GM12878 (cell line): Measurements from ENCODE around the gene PKD1. TPM values are rescaled to one million over a fixed set of nuclear protein-coding genes. Genes with fewer than 3 reads are reported as not detected.

Experiments used
- ATAC-seq: fragments of 200-7000 bp; cut with Tn5 transposase; 3 replicates; pipeline ENCODE4 v1.9.1; 2020; ENCODE audit warnings: mild to moderate bottlenecking, moderate library complexity
- BruUV-seq: library from RNA; stranded (reverse); fragments of 400-500 nt; replicated peaks from 2 replicates; lab custom pipeline; 2021; lab: Mats Ljungman, UMichigan
- CTCF ChIA-PET: fragments of 300-600 bp; sonication (Branson Sonifier 250); formaldehyde crosslinking; extraction: SDS; loops from one replicate; lab custom pipeline; 2021; ENCODE audit warnings: inconsistent platforms; lab: Yijun Ruan, JAX
- POLR2A ChIA-PET: fragments of 350-600 bp; formaldehyde crosslinking; extraction: SDS; loops from one replicate; lab custom pipeline; 2021; ENCODE audit warnings: inconsistent platforms; lab: Charles Lee
- RAD21 ChIA-PET: fragments of 300-600 bp; sonication (Branson Sonifier 250); formaldehyde crosslinking; loops from one replicate; lab custom pipeline; 2023; ENCODE audit warnings: antibody characterized with exemption; ENCODE audit not compliant: unreplicated experiment; lab: Charles Lee
- SMC1A ChIA-PET: fragments of 300-600 bp; sonication (Branson Sonifier 250); formaldehyde crosslinking; loops from one replicate; lab custom pipeline; 2023; ENCODE audit not compliant: unreplicated experiment, uncharacterized antibody; lab: Charles Lee
- DNase-seq: peaks from one replicate; pipeline ENCODE4 v3.0.0-alpha.2; 2011; ENCODE audit warnings: low read depth, low spot score
- FAIRE-seq: peaks from 3 replicates; lab custom pipeline; 2011; peaks lifted over from hg19 to GRCh38; lab: Jason Lieb, UNC
- H2AFZ ChIP-seq: 2 replicates; pipeline ENCODE4 v1.6.0; 2011; ENCODE audit warnings: low read depth, low read length, control low read depth; ENCODE audit not compliant: control insufficient read depth
- H3K27ac ChIP-seq: 2 replicates; pipeline ENCODE4 v1.5.1; 2011; ENCODE audit warnings: control low read depth; ENCODE audit not compliant: control insufficient read depth, insufficient read depth
- H3K27me3 ChIP-seq, 2 experiments: replicated peaks in 1 of 2; 2 replicates each; pipeline versions ENCODE4 v1.6.0 to v1.6.1; 2011; ENCODE audit warnings: low read length in 1 of 2; ENCODE audit not compliant: control insufficient read depth in 2 of 2, insufficient read depth in 2 of 2
- H3K36me3 ChIP-seq, 2 experiments: 2 replicates each; pipeline ENCODE4 v1.5.1; 2011; ENCODE audit warnings: low read length in 1 of 2; ENCODE audit not compliant: control insufficient read depth in 2 of 2, insufficient read depth in 2 of 2
- H3K4me1 ChIP-seq: 2 replicates; pipeline ENCODE4 v1.6.1; 2011; ENCODE audit warnings: mild to moderate bottlenecking, low read length, moderate library complexity, mixed read lengths; ENCODE audit not compliant: control insufficient read depth, insufficient read depth
- H3K4me2 ChIP-seq: 2 replicates; pipeline ENCODE4 v1.6.0; 2011; ENCODE audit warnings: control low read depth; ENCODE audit not compliant: control insufficient read depth, insufficient read depth
- H3K4me3 ChIP-seq: fragments of 200-600 bp; sonication (generic); 2 replicates; pipeline ENCODE4 v1.5.1; 2016
- H3K79me2 ChIP-seq: 2 replicates; pipeline ENCODE4 v1.6.0; 2011; ENCODE audit warnings: low read length; ENCODE audit not compliant: control insufficient read depth, insufficient read depth
- H3K9ac ChIP-seq: 2 replicates; pipeline ENCODE4 v1.8.0; 2011; ENCODE audit warnings: low read length, control low read depth, mixed read lengths; ENCODE audit not compliant: control insufficient read depth, insufficient read depth
- H3K9me3 ChIP-seq: replicated peaks from 3 replicates; pipeline ENCODE4 v1.5.1; 2011; ENCODE audit warnings: mild to moderate bottlenecking, low read length; ENCODE audit not compliant: control insufficient read depth, insufficient read depth
- H4K20me1 ChIP-seq: 2 replicates; pipeline ENCODE4 v1.6.0; 2011; ENCODE audit not compliant: control insufficient read depth, insufficient read depth
- BHLHE40 ChIP-seq, 2 experiments: fragments of 450-650 bp in 1 of 2; IDR thresholded peaks; 2 replicates each; pipeline ENCODE4 v1.6.1; 2011 to 2017; ENCODE audit warnings: low read depth in 2 of 2, borderline replicate concordance in 1 of 2, improper control_type of control experiment in 1 of 2, low read length in 1 of 2, mild to moderate bottlenecking in 1 of 2
- CHD4 ChIP-seq: fragments of 200-600 bp; sonication (generic); IDR thresholded peaks from 2 replicates; pipeline ENCODE4 v1.6.1; 2016; ENCODE audit warnings: mild to moderate bottlenecking
- HCFC1 ChIP-seq: fragments of 150-350 bp; IDR thresholded peaks from 2 replicates; pipeline ENCODE4 v1.6.1; 2014; ENCODE audit warnings: low read length
- JUND ChIP-seq: IDR thresholded peaks from 2 replicates; pipeline ENCODE4 v1.6.1; 2012; ENCODE audit warnings: low read depth, mild to moderate bottlenecking, low read length, improper control_type of control experiment, moderate library complexity
- KAT2A ChIP-seq: conservative IDR thresholded peaks from 2 replicates; pipeline ENCODE4 v1.6.1; 2011; ENCODE audit warnings: low read depth, low read length; ENCODE audit not compliant: control insufficient read depth
- MLLT1 ChIP-seq: fragments of 450-650 bp; IDR thresholded peaks from 2 replicates; pipeline ENCODE4 v1.6.1; 2016; ENCODE audit warnings: mild to moderate bottlenecking
- NRF1 ChIP-seq: conservative IDR thresholded peaks from 2 replicates; pipeline ENCODE4 v1.6.1; 2011; ENCODE audit warnings: mild to moderate bottlenecking, low read depth, low read length, improper control_type of control experiment
- RELA ChIP-seq: fragments of 450-650 bp; IDR thresholded peaks from 2 replicates; pipeline ENCODE4 v1.8.0; 2014; ENCODE audit warnings: borderline replicate concordance; ENCODE audit not compliant: partially characterized antibody
- SMARCA5 ChIP-seq: fragments of 450-650 bp; IDR thresholded peaks from 2 replicates; pipeline ENCODE4 v1.6.1; 2017; ENCODE audit warnings: mild to moderate bottlenecking
- WGBS: methylation state at CpG from one replicate; pipeline ENCODE4 v1.1.6; 2016; ENCODE audit warnings: low lambda C conversion rate; ENCODE audit not compliant: insufficient replicate concordance, insufficient coverage; ENCODE audit errors: missing lambda C conversion rate; 5-methylcytosine and 5-hydroxymethylcytosine counted together
- in situ Hi-C: fragments of 300-500 bp; cut with MboI; formaldehyde crosslinking; loops from 9 replicates; pipeline ENCODE4 v1.14.3; 2018; ENCODE audit warnings: mixed read lengths
- intact Hi-C: fragments of 100-400 bp; cut with micrococcal nuclease; formaldehyde crosslinking; loops from one replicate; pipeline ENCODE4 v1.14.2; 2022; ENCODE audit not compliant: unreplicated experiment
- polyA plus RNA-seq, 11 experiments: library from polyadenylated mRNA; depleted of rRNA in 4 of 11; unstranded in 6 of 11; stranded (reverse) in 5 of 11; fragments of >200 nt; fragmentation: Nextera tagmentation in 4 of 11; fragmentation: Illumina TruSeq in 1 of 11; extraction: Ambion mirVana in 4 of 11; extraction: Trizol in 1 of 11; gene quantifications; 1 replicate in 1 of 11; 2 replicates in 10 of 11; pipeline versions ENCODE4 v1.2.1 to v1.2.3, GENCODE V29; 2011 to 2016; ENCODE audit warnings: inconsistent platforms in 2 of 11, missing spikeins in 2 of 11, low read depth in 1 of 11
- total RNA-seq, 4 experiments: library from RNA; depleted of rRNA in 3 of 4; stranded (reverse); fragments of >200 nt in 3 of 4; fragmentation: Illumina TruSeq in 1 of 4; extraction: Trizol in 1 of 4; gene quantifications; 2 replicates each; pipeline versions ENCODE4 v1.2.1 to v1.2.3, GENCODE V29; 2013 to 2021

Gene PKD1
- total and polyA plus RNA-seq, 10 of the 15 experiments (the other 5 are each of a cell fraction or from before 2014, with no cell fraction given), result 0.11 to 62.0 (median 6.1) TPM

GRCh38 chr16:2090777-2091546 is 44.7 kb downstream of the PKD1 start:
- WGBS, result 96% methylated on average over 58 of the region's 101 CpGs
- no TSS peak for BruUV-seq
- TF ChIP-seq MLLT1, result no peak
- TF ChIP-seq HCFC1, result no peak
- 0 out of 4 replicates have a peak, but pooled peaks of 1 of the 2 experiments have one; percentile 11 for TF ChIP-seq BHLHE40 (IDR thresholded peaks at IDR 0.05; ENCODE audit: borderline replicate concordance in 1 of 2, low read depth in 2 of 2, low read length in 1 of 2)
- no peak for TF ChIP-seq CHD4
- no peak for TF ChIP-seq JUND
- no peak for TF ChIP-seq KAT2A
- TF ChIP-seq NRF1, result no peak
- peak; percentile 46; the same call in 1 of the 2 replicates for TF ChIP-seq SMARCA5
- no peak for TF ChIP-seq RELA
- peaks cover 2 to 6% of the 10 kb centered on the region in 2 experiments; a peak in 3 of 4 replicates for H3K36me3 ChIP-seq
- intact Hi-C loops, result no loop called here
- FAIRE-seq (no peak), ATAC-seq (peak; percentile 76), DNase-seq (no peak)
- H3K4me3 ChIP-seq, result no peak overlapping the region
- POLR2A ChIA-PET, result no interaction called here
- SMC1A ChIA-PET, result no interaction called here
- no peaks in the 10 kb centered on the region for H3K9me3 ChIP-seq
- H3K9ac ChIP-seq, result no peak overlapping the region
- no peak overlapping the region for H3K27ac ChIP-seq
- H3K27me3 ChIP-seq, result no peaks in the 10 kb centered on the region
- RAD21 ChIA-PET, result interaction anchor here (1.4 kb wide), 1 partner anchor 69 kb away, joined by 3 read pairs; no protein-coding TSS in a partner anchor
- H2AFZ ChIP-seq, result no peak overlapping the region
- CTCF ChIA-PET, result interaction anchor here (3.1 kb wide), 1 partner anchor 49 kb away, joined by 9 read pairs; no protein-coding TSS in a partner anchor
- no peaks in the 10 kb centered on the region for H3K4me1 ChIP-seq
- H3K79me2 ChIP-seq, result no peaks in the 10 kb centered on the region
- H3K4me2 ChIP-seq, result no peak overlapping the region
- H4K20me1 ChIP-seq, result no peaks in the 10 kb centered on the region
- in situ Hi-C loops, result no loop called here
